Measurements from ENCODE around the gene CASZ1. TPM values are rescaled to one million over a fixed set of nuclear protein-coding genes. Genes with fewer than 3 reads are reported as not detected.
A peak's percentile ranks its signal among the peaks of the same experiment; 100 is the strongest.

Gene CASZ1
- total RNA-seq, 1 donor from 2014 or later: 63.6 TPM

DNA sequence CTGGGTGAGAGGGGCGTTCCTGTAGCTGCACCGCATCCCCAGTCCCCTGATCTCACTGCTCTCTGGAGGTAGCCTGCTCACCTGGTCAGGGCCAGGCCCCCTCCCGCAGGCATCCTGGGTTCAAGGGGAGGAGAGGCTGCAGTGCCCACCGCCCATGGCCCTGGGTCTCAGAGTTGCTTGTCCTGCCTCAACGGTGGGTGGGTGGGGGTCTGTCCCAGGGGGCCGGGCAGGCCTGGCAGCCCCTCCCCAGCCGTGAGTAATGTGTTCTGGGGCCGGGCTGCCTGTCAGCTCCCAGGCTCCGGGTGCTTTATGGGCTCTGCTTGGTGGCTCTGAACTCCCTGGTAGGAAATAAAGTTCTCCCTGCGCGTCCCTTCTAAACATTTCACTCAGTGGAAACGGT, 126.9 kb downstream of the CASZ1 start:
- no peaks in the 10 kb centered on the region for H3K27me3 ChIP-seq
- intact Hi-C loops (cut with DNase I): no loop called here
- peak overlapping the region; percentile 58 for H3K27ac ChIP-seq
- no peaks in the 10 kb centered on the region for H3K9me3 ChIP-seq
- H3K36me3 ChIP-seq: peaks cover 6% of the 10 kb centered on the region
- TF ChIP-seq, protein P1, sequence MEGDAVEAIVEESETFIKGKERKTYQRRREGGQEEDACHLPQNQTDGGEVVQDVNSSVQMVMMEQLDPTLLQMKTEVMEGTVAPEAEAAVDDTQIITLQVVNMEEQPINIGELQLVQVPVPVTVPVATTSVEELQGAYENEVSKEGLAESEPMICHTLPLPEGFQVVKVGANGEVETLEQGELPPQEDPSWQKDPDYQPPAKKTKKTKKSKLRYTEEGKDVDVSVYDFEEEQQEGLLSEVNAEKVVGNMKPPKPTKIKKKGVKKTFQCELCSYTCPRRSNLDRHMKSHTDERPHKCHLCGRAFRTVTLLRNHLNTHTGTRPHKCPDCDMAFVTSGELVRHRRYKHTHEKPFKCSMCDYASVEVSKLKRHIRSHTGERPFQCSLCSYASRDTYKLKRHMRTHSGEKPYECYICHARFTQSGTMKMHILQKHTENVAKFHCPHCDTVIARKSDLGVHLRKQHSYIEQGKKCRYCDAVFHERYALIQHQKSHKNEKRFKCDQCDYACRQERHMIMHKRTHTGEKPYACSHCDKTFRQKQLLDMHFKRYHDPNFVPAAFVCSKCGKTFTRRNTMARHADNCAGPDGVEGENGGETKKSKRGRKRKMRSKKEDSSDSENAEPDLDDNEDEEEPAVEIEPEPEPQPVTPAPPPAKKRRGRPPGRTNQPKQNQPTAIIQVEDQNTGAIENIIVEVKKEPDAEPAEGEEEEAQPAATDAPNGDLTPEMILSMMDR (IDR thresholded peaks at IDR 0.05): no peak
- no peak overlapping the region for H3K4me3 ChIP-seq
- H3K4me1 ChIP-seq: peaks cover 60% of the 10 kb centered on the region
- DNase-seq (no peak), ATAC-seq (no peak)

DNA sequence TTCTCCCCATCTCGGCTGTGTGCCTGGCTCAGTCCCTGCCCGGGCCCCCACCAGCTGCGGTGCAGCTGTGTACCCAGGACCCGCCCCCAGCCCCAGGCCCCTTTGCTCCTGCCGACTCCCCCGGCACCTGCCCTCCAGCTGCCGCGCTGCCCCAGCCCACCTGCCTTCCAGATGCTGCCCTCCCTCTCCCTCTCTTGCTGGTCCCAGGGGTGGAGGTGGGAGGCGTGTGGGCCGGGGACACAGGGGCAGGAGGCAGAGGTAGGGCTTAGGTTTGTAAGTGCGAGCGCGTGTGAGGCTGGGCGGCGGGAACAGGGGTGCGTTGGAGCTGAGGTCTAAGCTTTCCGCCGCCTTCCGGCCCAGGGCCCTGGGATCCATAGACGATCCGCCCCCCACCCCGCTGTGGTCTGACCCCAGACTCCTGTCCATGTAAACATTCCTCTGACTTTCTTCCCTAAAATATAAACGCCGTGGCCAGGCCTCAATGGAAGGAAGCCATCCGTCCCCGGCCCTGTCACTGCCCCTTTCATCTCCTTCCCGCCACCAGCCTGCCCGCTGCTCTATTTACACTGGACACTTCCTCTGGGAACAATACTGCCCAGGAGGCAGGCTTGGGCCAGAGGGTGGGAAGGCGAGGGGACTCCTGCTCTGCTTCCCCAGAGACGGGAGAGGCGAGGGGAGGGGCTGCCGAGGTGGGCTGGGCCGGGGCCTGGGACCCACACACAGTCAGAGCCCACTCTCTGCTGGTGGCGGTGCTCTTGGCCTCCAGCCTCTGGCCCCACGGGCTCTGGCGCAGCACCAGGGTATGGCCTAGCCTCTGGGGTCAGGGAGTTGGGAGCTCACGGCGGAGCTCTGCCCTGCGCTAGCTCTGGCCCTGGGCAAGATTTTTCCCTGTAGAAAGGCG, 128.3 kb downstream of the CASZ1 start:
- no peak overlapping the region for H3K4me3 ChIP-seq
- H3K27me3 ChIP-seq: no peaks in the 10 kb centered on the region
- peaks cover 8% of the 10 kb centered on the region for H3K36me3 ChIP-seq
- TF ChIP-seq, protein P1 (IDR thresholded peaks at IDR 0.05): no peak
- H3K4me1 ChIP-seq: peaks cover 74% of the 10 kb centered on the region
- DNase-seq (no peak), ATAC-seq (peak; percentile 44)
- H3K9me3 ChIP-seq: no peaks in the 10 kb centered on the region
- peak overlapping the region; percentile 58 for H3K27ac ChIP-seq
- intact Hi-C loops (cut with DNase I): no loop called here

DNA sequence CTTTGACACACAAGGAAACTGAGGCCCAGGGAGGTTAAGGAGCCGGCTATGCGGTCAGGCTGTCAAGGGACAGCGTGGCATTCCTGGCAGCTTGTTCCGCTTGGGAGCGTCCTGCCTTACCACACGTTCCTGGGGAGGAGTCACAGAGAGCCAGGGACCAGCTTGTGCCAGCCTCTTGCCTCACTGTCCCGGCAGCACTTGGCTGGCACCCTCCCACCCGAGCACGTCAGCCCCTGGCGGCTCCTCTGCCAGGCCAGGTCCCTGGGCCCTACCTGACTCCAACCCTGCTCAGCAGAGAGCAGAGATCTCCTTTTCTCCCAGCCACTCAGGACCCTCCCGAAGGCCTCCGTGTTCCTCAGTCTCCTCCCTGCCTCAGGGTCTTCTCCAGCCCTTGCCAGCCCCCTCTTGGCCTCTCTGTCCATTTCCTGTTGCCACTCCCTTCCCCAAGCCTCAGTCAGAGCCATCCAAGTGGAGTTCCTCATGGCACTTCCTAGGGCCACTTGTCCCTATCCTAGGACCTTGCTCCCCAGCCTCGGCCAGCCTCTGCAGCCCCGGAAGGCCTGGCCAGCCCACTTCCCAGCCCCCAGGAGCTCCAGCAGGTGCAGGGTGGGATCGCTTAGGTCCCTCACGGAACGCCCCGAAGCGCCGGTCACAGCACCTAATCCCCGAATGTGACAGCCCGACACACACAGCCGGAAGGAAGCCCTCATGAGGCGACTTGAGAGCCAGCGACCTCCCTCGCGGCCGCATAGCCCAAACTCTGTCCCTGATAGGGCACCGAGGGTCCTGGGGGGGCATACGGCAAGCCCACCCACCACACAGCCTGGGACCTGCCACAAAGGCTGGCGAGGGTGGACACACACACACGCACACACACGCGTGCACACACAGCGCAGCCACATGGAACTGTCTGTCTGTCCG, 130.3 kb downstream of the CASZ1 start:
- Histone ChIP-seq H3K27ac (peak overlapping the region; percentile 73), H3K36me3 (peaks cover 8% of the 10 kb centered on the region), H3K27me3 (no peaks in the 10 kb centered on the region), H3K4me1 (peaks cover 70% of the 10 kb centered on the region), H3K4me3 (no peak overlapping the region), H3K9me3 (no peaks in the 10 kb centered on the region)
- intact Hi-C loops (cut with DNase I): no loop called here
- peak; percentile 94 for DNase-seq
- TF ChIP-seq, protein P1 (IDR thresholded peaks at IDR 0.05): no peak
- ATAC-seq: peak; percentile 83

DNA sequence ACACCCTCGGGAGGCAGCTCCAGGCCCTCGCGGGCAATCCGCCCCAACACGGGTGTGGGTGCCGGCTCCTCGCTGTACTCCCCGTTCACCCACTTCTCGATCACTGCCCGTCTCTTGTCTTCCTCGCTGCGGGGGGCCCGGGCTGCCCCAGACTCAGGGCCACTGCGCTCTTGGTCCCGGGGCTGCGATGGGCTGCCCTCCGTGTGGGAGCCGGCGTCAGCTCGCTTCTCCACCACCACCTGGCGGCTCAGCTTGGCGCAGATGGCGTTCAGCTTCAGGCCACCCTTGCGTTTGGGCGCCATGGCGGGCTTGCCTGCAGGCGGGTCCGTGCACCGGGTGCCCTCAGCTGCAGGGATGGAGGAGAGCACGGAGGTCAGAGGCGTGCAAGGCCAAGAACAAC, 131.2 kb downstream of the CASZ1 start:
- Histone ChIP-seq H3K36me3 (peaks cover 8% of the 10 kb centered on the region), H3K4me3 (no peak overlapping the region), H3K27me3 (no peaks in the 10 kb centered on the region), H3K27ac (peak overlapping the region; percentile 73), H3K9me3 (no peaks in the 10 kb centered on the region), H3K4me1 (peaks cover 66% of the 10 kb centered on the region)
- no peak for DNase-seq
- ATAC-seq: no peak
- TF ChIP-seq, protein P1 (IDR thresholded peaks at IDR 0.05): no peak
- intact Hi-C loops (cut with DNase I): no loop called here

DNA sequence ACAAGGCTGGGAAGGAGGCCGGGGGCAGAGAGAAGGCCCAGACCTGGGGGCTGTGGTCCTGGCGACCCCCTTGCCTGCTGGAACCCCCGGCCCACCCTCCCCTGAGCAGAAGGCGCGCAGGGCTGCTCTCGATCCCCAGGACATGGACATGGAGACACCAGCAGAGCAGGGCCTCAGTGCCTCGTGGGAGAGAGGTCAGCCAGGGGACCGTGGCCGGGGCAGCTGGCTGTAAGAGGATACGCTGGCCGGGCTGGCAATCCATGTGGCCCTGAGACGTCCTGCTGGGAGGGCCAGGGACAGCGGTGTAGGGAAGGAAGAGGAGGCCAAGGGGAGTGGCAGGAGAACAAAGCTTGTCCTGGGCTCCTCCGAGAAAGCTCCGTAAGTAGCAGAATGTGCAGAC, 132.2 kb downstream of the CASZ1 start:
- TF ChIP-seq, protein P1 (IDR thresholded peaks at IDR 0.05): no peak
- no peak for DNase-seq
- H3K27me3 ChIP-seq: no peaks in the 10 kb centered on the region
- H3K4me3 ChIP-seq: no peak overlapping the region
- H3K27ac ChIP-seq: peak overlapping the region; percentile 72
- H3K36me3 ChIP-seq: peaks cover 13% of the 10 kb centered on the region
- no peak for ATAC-seq
- H3K9me3 ChIP-seq: no peaks in the 10 kb centered on the region
- H3K4me1 ChIP-seq: peaks cover 61% of the 10 kb centered on the region
- intact Hi-C loops (cut with DNase I): no loop called here
